Liver (tissue), 9 donors: ENCODE results near the gene PIPOX. TPM values are rescaled to one million over a fixed set of nuclear protein-coding genes. Genes with fewer than 3 reads are reported as not detected.

Experiments
- DNase-seq: peaks from one replicate; pipeline ENCODE4 v3.0.0-alpha.2; 2017; ENCODE audit warnings: low spot score
- H3K27ac ChIP-seq, 2 donors: one replicate each; pipeline ENCODE4 v1.7.0; 2013; ENCODE audit warnings: inconsistent platforms in 2 of 2, low read length in 2 of 2, control low read depth in 1 of 2, low read depth in 1 of 2, mild to moderate bottlenecking in 1 of 2
- H3K27me3 ChIP-seq, 4 donors: one replicate each; pipeline versions ENCODE4 v1.6.1 to v1.7.0; 2013; ENCODE audit warnings: low read length in 3 of 4, inconsistent platforms in 1 of 4, mild to moderate bottlenecking in 1 of 4, moderate library complexity in 1 of 4; ENCODE audit not compliant: control insufficient read depth in 4 of 4, insufficient read depth in 4 of 4
- H3K36me3 ChIP-seq, 4 donors: one replicate each; pipeline versions ENCODE4 v1.6.1 to v1.7.0; 2013; ENCODE audit warnings: low read length in 3 of 4, mild to moderate bottlenecking in 3 of 4, low read depth in 1 of 4, moderate library complexity in 1 of 4; ENCODE audit not compliant: control insufficient read depth in 4 of 4, insufficient read depth in 3 of 4
- H3K4me1 ChIP-seq, 4 donors: one replicate each; pipeline versions ENCODE4 v1.6.1 to v1.7.0; 2013; ENCODE audit warnings: low read length in 3 of 4, mild to moderate bottlenecking in 3 of 4, moderate library complexity in 1 of 4; ENCODE audit not compliant: control insufficient read depth in 4 of 4, insufficient read depth in 4 of 4
- H3K4me3 ChIP-seq, 3 donors: one replicate each; pipeline versions ENCODE4 v1.6.1 to v1.7.0; 2013; ENCODE audit warnings: low read length in 3 of 3, control low read depth in 1 of 3, low read depth in 1 of 3, mild to moderate bottlenecking in 1 of 3
- H3K9ac ChIP-seq, 2 donors: one replicate each; pipeline ENCODE4 v1.7.0; 2013; ENCODE audit warnings: low read length in 2 of 2, mild to moderate bottlenecking in 2 of 2, moderate library complexity in 2 of 2, control low read depth in 1 of 2, low read depth in 1 of 2
- H3K9me3 ChIP-seq, 4 donors: one replicate each; pipeline versions ENCODE4 v1.6.1 to v1.7.0; 2013; ENCODE audit warnings: low read length in 3 of 4; ENCODE audit not compliant: control insufficient read depth in 4 of 4
- EGR1 ChIP-seq, 2 donors: IDR thresholded peaks; 2 replicates each; pipeline ENCODE4 v1.6.1; 2016 to 2018; ENCODE audit warnings: antibody characterized with exemption in 2 of 2, low read depth in 2 of 2
- FOXA1 ChIP-seq: IDR thresholded peaks from 2 replicates; pipeline ENCODE4 v1.6.1; 2016; ENCODE audit warnings: antibody characterized with exemption
- FOXA2 ChIP-seq: IDR thresholded peaks from 2 replicates; pipeline ENCODE4 v1.6.1; 2016; ENCODE audit warnings: antibody characterized with exemption
- GABPA ChIP-seq, 2 donors: IDR thresholded peaks in 1 of 2; conservative IDR thresholded peaks in 1 of 2; 2 replicates each; pipeline ENCODE4 v1.6.1; 2016; ENCODE audit warnings: antibody characterized with exemption in 2 of 2, mild to moderate bottlenecking in 1 of 2, moderate library complexity in 1 of 2
- HNF4A ChIP-seq, 2 donors: conservative IDR thresholded peaks; 2 replicates each; pipeline ENCODE4 v1.6.1; 2016; ENCODE audit warnings: antibody characterized with exemption in 2 of 2, mild to moderate bottlenecking in 2 of 2
- HNF4G ChIP-seq: IDR thresholded peaks from 2 replicates; pipeline ENCODE4 v1.6.1; 2016; ENCODE audit warnings: antibody characterized with exemption
- JUND ChIP-seq, 2 donors: IDR thresholded peaks; 2 replicates each; pipeline ENCODE4 v1.6.1; 2016; ENCODE audit warnings: antibody characterized with exemption in 2 of 2
- NR2F2 ChIP-seq: IDR thresholded peaks from 2 replicates; pipeline ENCODE4 v1.6.1; 2016; ENCODE audit warnings: antibody characterized with exemption
- RAD21 ChIP-seq, 2 donors: IDR thresholded peaks; 2 replicates each; pipeline ENCODE4 v1.6.1; 2016; ENCODE audit warnings: antibody characterized with exemption in 2 of 2, mild to moderate bottlenecking in 2 of 2
- RXRA ChIP-seq, 2 donors: IDR thresholded peaks; 2 replicates each; pipeline ENCODE4 v1.6.1; 2017 to 2018; ENCODE audit warnings: antibody characterized with exemption in 2 of 2, mild to moderate bottlenecking in 1 of 2
- SP1 ChIP-seq: IDR thresholded peaks from 2 replicates; pipeline ENCODE4 v1.6.1; 2018; ENCODE audit warnings: antibody characterized with exemption, mild to moderate bottlenecking
- TAF1 ChIP-seq: conservative IDR thresholded peaks from 2 replicates; pipeline ENCODE4 v1.6.1; 2016; ENCODE audit warnings: antibody characterized with exemption, mild to moderate bottlenecking
- YY1 ChIP-seq: IDR thresholded peaks from 2 replicates; pipeline ENCODE4 v1.6.1; 2016; ENCODE audit warnings: antibody characterized with exemption, mild to moderate bottlenecking
- WGBS: extraction: QIAGEN DNeasy Blood & Tissue Kit; methylation state at CpG from one replicate; pipeline ENCODE4 v1.1.7; 2013; 5-methylcytosine and 5-hydroxymethylcytosine counted together
- polyA plus RNA-seq, 2 donors: library from polyadenylated mRNA; stranded (reverse) in 1 of 2; unstranded in 1 of 2; fragments of 200-250 nt in 1 of 2; fragments of >200 nt in 1 of 2; fragmentation: Nextera tagmentation in 1 of 2; extraction: Ambion mirVana in 1 of 2; gene quantifications; one replicate each; pipeline versions ENCODE4 v1.2.1 to v1.2.3, GENCODE V29; 2013 to 2015
- total RNA-seq, 2 donors: library from RNA; depleted of rRNA; stranded (reverse); fragments of >200 nt; gene quantifications; one replicate each; pipeline ENCODE4 v1.2.3, GENCODE V29; 2014
- TF ChIP-seq, protein P1 (sequence below): IDR thresholded peaks from 2 replicates; pipeline ENCODE4 v1.6.1; 2016; ENCODE audit warnings: antibody characterized with exemption
- TF ChIP-seq, protein P2 (sequence below): IDR thresholded peaks from 2 replicates; pipeline ENCODE4 v1.6.1; 2016; ENCODE audit warnings: antibody characterized with exemption
- TF ChIP-seq, protein P3 (sequence below): IDR thresholded peaks from 2 replicates; pipeline ENCODE4 v1.6.1; 2016; ENCODE audit warnings: antibody characterized with exemption
- TF ChIP-seq, protein P4 (sequence below): fragments of 150-350 bp; IDR thresholded peaks from 2 replicates; pipeline ENCODE4 v1.5.1; 2017; ENCODE audit warnings: improper control_type of control experiment, low read depth, low read length; ENCODE audit not compliant: missing input control
- TF ChIP-seq, protein P5 (sequence below): IDR thresholded peaks from 2 replicates; pipeline ENCODE4 v1.6.1; 2016; ENCODE audit warnings: antibody characterized with exemption, mild to moderate bottlenecking
- donor health status: healthy.
- donor health status: healthy.
- donor health status: healthy.
- donor health status: healthy.
- donor health status: healthy.

PIPOX gene
- total and polyA plus RNA-seq, 4 donors = 19.3 to 227 (median 158) TPM

DNA sequence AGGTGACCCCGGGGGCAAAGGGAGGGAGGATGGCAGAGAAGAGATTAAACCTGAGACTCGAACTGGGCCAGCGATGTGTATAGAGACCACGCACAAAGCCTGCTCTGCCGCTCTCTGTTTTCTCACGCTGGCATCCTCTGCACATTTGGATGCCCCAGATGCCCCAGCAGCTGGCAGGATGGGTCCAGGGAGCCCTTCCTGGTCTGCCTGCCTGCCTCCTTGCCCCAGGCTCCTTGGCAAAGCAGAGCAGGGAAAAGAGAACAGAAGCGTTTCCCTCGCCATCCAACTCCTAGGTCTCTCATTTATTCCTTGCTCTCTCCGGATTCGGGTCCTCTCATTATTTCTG, 5.2 kb upstream of the PIPOX start:
- no peak overlapping the region for H3K9ac ChIP-seq
- H3K27ac ChIP-seq = no peak overlapping the region
- TF ChIP-seq TAF1 = no peak
- no peak for TF ChIP-seq HNF4A (conservative IDR thresholded peaks at IDR 0.05)
- no peak for TF ChIP-seq RXRA (IDR thresholded peaks at IDR 0.05)
- TF ChIP-seq EGR1 (IDR thresholded peaks at IDR 0.05; ENCODE audit: low read depth in 2 of 2) = no peak
- TF ChIP-seq, protein P1, sequence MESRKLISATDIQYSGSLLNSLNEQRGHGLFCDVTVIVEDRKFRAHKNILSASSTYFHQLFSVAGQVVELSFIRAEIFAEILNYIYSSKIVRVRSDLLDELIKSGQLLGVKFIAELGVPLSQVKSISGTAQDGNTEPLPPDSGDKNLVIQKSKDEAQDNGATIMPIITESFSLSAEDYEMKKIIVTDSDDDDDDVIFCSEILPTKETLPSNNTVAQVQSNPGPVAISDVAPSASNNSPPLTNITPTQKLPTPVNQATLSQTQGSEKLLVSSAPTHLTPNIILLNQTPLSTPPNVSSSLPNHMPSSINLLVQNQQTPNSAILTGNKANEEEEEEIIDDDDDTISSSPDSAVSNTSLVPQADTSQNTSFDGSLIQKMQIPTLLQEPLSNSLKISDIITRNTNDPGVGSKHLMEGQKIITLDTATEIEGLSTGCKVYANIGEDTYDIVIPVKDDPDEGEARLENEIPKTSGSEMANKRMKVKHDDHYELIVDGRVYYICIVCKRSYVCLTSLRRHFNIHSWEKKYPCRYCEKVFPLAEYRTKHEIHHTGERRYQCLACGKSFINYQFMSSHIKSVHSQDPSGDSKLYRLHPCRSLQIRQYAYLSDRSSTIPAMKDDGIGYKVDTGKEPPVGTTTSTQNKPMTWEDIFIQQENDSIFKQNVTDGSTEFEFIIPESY = no peak
- TF ChIP-seq, protein P2, sequence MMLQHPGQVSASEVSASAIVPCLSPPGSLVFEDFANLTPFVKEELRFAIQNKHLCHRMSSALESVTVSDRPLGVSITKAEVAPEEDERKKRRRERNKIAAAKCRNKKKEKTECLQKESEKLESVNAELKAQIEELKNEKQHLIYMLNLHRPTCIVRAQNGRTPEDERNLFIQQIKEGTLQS = no peak
- TF ChIP-seq FOXA2 = no peak
- TF ChIP-seq RAD21 (IDR thresholded peaks at IDR 0.05) = no peak
- no peak for TF ChIP-seq HNF4G
- TF ChIP-seq, protein P3, sequence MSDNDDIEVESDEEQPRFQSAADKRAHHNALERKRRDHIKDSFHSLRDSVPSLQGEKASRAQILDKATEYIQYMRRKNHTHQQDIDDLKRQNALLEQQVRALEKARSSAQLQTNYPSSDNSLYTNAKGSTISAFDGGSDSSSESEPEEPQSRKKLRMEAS = no peak
- no peak for TF ChIP-seq JUND (IDR thresholded peaks at IDR 0.05)
- no peak for TF ChIP-seq FOXA1
- TF ChIP-seq, protein P4, sequence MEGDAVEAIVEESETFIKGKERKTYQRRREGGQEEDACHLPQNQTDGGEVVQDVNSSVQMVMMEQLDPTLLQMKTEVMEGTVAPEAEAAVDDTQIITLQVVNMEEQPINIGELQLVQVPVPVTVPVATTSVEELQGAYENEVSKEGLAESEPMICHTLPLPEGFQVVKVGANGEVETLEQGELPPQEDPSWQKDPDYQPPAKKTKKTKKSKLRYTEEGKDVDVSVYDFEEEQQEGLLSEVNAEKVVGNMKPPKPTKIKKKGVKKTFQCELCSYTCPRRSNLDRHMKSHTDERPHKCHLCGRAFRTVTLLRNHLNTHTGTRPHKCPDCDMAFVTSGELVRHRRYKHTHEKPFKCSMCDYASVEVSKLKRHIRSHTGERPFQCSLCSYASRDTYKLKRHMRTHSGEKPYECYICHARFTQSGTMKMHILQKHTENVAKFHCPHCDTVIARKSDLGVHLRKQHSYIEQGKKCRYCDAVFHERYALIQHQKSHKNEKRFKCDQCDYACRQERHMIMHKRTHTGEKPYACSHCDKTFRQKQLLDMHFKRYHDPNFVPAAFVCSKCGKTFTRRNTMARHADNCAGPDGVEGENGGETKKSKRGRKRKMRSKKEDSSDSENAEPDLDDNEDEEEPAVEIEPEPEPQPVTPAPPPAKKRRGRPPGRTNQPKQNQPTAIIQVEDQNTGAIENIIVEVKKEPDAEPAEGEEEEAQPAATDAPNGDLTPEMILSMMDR = no peak
- no peak for TF ChIP-seq GABPA (IDR thresholded peaks at IDR 0.05 in 1 of 2, conservative IDR thresholded peaks at IDR 0.05 in 1 of 2)
- no peak for TF ChIP-seq SP1
- TF ChIP-seq, protein P5, sequence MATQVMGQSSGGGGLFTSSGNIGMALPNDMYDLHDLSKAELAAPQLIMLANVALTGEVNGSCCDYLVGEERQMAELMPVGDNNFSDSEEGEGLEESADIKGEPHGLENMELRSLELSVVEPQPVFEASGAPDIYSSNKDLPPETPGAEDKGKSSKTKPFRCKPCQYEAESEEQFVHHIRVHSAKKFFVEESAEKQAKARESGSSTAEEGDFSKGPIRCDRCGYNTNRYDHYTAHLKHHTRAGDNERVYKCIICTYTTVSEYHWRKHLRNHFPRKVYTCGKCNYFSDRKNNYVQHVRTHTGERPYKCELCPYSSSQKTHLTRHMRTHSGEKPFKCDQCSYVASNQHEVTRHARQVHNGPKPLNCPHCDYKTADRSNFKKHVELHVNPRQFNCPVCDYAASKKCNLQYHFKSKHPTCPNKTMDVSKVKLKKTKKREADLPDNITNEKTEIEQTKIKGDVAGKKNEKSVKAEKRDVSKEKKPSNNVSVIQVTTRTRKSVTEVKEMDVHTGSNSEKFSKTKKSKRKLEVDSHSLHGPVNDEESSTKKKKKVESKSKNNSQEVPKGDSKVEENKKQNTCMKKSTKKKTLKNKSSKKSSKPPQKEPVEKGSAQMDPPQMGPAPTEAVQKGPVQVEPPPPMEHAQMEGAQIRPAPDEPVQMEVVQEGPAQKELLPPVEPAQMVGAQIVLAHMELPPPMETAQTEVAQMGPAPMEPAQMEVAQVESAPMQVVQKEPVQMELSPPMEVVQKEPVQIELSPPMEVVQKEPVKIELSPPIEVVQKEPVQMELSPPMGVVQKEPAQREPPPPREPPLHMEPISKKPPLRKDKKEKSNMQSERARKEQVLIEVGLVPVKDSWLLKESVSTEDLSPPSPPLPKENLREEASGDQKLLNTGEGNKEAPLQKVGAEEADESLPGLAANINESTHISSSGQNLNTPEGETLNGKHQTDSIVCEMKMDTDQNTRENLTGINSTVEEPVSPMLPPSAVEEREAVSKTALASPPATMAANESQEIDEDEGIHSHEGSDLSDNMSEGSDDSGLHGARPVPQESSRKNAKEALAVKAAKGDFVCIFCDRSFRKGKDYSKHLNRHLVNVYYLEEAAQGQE = no peak
- no peak for TF ChIP-seq NR2F2
- TF ChIP-seq YY1 = no peak
- H3K4me3 ChIP-seq = no peak overlapping the region
- no peak for DNase-seq
- no peaks in the 10 kb centered on the region for H3K27me3 ChIP-seq
- H3K9me3 ChIP-seq = peaks cover 0 to 5% (median 0%) of the 10 kb centered on the region in 4 donors
- peaks cover 0 to 11% (median 8%) of the 10 kb centered on the region in 4 donors for H3K4me1 ChIP-seq
- H3K36me3 ChIP-seq = no peaks in the 10 kb centered on the region
- 87% methylated on average over 10 of the region's 10 CpGs for WGBS
